Putamen (tissue), 1 donor: Measurements from ENCODE around the gene PDE4D.

Experiments used
- DNase-seq: peaks from one replicate; pipeline ENCODE4 v3.0.0-alpha.2; 2016; ENCODE audit warnings: low spot score

Gene PDE4D

DNA sequence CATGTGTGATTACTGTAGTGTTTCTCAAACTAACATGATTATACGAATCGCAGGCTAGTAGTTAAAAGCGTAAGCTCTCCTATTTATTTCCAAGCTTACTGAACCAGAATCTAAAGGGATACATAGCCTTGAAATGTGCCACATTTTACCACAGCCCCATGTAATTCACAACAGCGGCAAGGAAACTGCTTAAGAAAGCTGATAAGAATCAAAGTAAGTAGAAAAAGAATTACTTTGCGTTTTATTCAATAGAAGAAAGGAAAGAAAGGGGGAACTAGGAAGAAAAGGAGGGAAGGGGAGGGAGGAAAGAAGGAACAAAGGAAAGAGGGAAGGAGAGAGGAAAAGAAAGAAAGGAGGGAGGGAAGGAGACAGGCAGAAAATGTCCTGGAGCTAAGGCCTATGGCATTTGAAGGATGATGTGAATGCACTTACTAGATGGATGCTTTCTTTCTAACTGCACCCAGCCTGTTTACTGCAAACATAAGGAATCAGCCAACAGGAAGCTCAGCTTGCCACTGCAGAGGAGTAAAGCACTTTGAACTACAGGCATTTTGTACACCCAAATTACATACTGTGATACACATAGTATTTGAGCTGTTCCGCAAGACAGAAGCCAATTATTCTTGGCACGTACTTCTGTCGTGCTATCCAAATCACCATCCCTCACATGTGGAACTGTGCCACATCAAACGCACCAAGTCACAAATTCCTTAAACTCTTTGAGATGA is 789.0 kb downstream of the PDE4D start:
- DNase-seq = no peak

GRCh38 chr5:59103303-59103702 is 790.2 kb downstream of the PDE4D start:
- no peak for DNase-seq

DNA sequence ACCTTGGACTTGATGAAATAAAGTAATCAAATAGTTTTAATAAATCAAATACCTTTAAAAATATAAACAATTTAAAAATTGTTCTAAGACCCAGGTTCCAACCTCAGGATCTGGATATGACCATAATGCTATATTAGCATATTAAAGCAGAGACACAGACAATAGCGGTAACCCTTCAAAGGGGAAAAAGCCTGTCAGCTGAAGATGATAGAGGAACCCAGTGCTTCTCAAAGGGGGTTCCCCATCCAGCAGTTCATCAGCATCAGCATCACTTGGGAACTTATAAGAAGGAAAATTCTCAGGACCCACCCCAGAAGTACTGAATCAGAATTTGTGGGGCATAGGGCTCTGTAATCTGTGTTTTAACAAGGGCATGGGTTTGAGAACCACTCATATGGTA is 791.1 kb downstream of the PDE4D start:
- no peak for DNase-seq

DNA sequence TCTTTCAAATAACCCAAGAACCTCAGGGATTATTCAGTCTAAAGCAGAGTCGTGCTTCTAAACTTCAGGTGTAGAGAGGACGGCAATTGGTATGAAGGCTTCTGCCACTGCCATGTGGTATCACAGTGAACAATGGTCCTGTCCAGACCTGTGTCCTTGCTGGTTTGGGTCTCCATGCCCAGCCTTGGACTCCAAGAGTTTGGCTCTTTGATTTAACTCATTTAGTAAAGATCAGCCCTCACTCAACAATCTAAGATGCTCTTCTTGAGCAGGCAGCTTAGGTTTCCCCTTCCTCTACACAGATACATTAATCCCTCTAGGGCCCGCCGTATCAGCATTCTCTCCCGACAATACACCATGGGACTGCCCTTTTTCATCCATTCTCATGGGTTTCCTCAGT is 792.7 kb downstream of the PDE4D start:
- DNase-seq = no peak

DNA sequence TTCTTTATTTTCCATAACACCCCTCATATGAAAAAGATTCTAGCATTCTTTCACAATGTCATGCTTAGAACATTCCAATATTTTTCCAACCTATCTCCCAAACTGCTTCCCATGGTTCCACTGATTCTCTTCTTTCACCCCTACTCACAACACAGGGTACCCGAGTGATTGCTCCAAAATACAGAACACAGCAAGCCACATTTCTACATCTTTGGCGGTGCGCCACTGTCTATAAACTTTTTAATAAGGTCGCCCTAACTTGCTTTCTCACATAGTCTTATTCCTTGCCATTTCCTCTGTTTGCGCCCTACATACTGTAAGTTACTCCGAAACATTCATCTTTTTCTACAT is 793.6 kb downstream of the PDE4D start:
- DNase-seq = no peak

DNA sequence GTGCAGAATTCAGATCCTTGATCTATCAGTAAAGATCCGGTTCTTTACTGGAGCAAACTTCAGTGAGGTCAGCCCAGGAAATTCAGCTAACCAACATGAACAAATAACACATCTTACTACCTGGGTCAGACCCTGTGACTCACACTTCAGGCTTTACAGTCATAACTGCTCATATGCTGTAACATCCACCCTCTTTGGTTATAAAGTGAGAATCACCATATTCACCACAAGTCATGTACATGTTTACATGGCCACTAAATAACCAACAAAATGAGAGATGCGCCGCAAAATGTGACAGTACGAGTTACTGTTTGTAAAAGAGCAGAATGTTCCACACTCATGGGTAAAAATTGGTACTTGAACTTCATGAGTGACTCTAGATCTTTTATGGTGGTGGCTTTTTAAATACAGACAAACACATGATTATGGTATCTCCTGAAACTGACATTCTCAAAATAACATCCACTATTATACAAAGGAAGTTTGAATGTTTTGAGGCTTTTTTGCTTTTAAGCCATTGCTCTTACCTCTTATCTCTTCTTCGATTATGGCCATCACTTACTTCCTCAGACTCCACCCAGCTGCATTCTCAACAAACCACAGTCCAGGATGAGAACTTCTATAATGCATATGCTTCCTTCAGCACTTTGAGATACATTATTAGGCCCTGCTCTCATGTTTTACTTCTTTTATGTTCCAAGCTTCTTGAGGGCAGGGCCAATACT is 794.1 kb downstream of the PDE4D start:
- DNase-seq = no peak

DNA sequence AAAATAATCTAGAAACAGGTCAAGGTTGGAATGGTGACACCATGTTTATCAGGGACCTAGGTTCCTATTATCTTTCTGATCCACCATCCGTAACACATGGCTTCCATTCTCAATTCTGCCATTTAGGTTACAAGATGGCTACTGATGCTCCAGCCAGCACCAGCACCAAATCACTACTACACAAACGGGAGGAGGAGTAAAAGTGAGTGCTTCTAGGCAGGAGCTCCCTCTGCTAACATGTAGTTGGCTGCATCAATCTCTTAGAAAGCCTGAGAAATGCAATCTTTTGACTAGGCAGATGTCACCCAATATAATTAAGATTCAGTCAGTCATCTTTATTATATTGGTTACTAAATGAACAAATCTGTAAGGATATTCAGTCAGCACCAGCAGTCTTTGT is 794.8 kb downstream of the PDE4D start:
- no peak for DNase-seq

GRCh38 chr5:59097712-59098111 is 795.8 kb downstream of the PDE4D start:
- no peak for DNase-seq

- no peak for DNase-seq
Observed at GRCh38 chr5:59097116-59097515, 796.4 kb downstream of the PDE4D start.

GRCh38 chr5:59095480-59095879 is 798.0 kb downstream of the PDE4D start:
- DNase-seq = no peak

- no peak for DNase-seq
Observed at GRCh38 chr5:59094864-59095263, 798.7 kb downstream of the PDE4D start.

DNA sequence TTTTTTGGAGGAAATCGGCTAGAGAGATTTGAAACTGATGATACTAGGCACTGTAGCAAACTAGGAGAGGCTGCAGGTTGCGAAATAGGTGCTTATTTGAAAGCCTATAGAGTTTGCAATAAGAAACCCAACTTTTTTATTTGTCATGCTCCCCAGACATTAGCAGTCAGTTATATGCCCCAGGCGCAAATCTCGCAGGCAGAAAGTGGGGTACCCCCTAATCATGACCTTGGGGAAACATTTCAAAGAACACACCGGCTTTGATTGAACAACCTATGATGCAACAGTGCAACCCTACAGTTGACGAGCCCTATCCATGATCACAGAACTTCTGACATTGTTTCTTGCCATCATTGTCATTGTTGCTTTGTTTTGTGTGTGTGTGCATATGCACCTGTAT is 800.2 kb downstream of the PDE4D start:
- no peak for DNase-seq

- DNase-seq = no peak
Observed at GRCh38 chr5:59092758-59093157, 800.8 kb downstream of the PDE4D start.

- no peak for DNase-seq
Observed at GRCh38 chr5:59091965-59092364, 801.6 kb downstream of the PDE4D start.

DNA sequence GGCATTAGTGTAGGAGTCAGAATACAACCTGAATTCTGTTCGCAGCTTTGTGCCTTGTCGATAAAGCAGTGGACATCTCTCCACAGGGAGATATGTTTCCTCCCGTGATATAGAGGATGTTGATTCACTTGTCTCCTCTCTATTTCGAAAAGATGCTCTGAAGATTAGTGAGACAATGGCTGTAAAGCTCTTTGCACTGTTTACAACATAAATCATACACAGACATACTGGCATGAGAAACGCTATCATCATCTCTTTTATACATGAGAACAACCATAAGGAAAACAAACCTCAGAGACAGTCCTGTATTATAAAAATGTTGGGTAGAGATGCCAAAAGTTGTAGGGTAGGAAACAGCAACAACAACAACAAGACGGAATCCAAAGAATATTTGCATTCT is 803.2 kb downstream of the PDE4D start:
- DNase-seq = no peak

DNA sequence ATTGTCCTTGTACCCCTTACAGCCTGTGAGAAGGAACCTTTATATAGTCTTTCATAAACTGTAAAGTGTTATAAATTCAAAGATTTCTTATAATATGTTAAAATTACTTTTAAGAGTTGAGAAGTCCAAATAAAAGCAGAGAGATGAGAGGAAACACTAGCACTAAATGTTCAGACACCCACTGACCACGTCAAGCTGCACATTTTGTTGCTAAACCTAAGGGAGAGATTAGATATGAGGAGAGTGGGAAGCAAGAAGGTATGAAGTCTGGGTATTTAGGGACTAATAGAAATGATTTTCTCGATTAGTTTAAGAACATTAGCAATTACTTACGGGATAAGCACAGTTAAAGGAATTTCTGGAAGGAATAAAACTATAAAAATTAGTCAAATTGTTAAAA is 803.8 kb downstream of the PDE4D start:
- no peak for DNase-seq

- no peak for DNase-seq
Observed at GRCh38 chr5:59088546-59088945, 805.0 kb downstream of the PDE4D start.

DNA sequence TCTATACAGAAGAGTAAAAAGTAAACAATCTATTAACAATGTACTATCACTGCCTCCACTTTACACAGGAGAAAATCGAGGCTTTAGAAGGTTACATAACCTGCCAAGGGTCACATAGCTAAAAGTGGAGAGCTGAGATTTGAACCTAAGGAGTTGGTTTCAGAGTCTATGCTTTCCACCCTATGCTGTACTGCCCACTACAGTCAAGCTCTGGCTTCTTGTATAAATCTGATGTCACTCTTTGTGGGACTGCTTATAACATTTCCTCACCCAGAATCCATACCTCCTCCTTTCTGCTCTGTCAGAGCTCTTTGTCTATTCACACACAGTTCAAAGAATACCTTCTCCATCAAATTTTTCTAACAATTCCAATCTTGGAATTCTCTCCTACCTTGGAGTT is 807.5 kb downstream of the PDE4D start:
- no peak for DNase-seq

DNA sequence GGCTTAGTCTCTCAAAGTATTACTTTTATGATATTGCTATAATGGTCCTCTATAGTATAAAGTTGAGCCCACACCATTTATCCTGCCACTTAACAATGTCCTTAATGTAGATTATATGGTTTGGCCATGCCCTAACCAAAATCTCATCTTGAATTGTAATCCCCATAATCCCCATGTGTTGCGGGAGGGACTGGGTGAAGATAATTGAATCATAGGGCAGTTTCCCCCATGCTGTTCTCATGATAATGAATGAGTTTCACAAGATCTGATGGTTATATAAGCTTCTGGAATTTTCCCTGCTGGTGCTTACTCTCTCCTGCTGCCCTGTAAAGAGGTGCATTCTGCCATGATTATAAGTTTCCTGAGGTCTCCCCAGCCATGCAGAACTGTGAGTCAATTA is 811.8 kb downstream of the PDE4D start:
- DNase-seq = no peak

- no peak for DNase-seq
Observed at GRCh38 chr5:59079622-59080620, 813.6 kb downstream of the PDE4D start.

DNA sequence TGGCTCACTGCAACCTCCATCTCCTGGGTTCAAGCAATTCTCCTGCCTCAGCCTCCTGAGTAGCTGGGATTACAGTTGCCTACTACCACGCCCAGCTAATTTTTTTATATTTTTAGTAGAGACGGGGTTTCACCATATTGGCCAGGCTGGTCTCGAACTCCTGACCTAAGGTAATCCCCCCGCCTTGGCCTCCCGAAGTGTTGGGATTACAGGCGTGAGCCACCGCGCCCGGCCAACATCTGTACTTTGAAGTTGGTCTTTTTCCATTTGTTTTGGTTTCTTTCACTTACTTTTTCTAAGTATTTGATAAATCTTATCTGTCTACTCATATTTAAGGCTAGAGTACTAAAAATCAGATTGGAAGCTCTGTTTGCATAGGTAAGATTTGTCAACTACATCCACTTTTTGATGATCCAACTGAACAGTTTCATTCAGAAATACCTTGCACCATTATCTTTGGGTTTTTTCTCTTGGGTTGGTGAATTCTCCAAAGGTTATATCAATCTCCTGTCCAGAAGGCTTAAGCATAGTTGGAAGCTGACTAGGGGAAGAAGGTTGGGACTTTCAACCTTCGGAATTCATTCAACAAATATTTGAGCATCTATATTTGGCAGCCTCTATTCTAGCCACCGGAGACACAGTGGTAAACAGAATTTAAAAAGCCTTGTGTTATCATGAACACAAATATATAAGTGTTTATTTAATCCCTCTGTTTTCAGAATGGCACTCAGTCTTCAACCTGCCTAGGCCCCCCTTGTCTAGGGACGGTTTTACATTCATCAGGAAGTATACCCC is 821.6 kb downstream of the PDE4D start:
- no peak for DNase-seq
